ENCODE measurements around the gene ASCC3. TPM values are rescaled to one million over a fixed set of nuclear protein-coding genes. Genes with fewer than 3 reads are reported as not detected.

Gene ASCC3
- 41.6 and 42.0 TPM in 2 replicates for total RNA-seq
- long read RNA-seq, partial matches to known transcripts = 60 of 75 reads
- long read RNA-seq, other reads (novel, unspliced or antisense) = 12 of 75 reads

GRCh38 chr6:100880853-100881706 lies at the start of gene ASCC3:
Gene ASCC3, minus strand, starts transcription at chr6:100881329. Its CDS starts 13,332 bp downstream, at chr6:100867997.
- Mint-ChIP-seq H3K4me1 (ENCODE audit: unreplicated experiment) (peaks cover 33% of the 10 kb centered on the region), H3K27ac (ENCODE audit: unreplicated experiment) (peak within 1 kb of the TSS; percentile 99), H3K9me3 (ENCODE audit: unreplicated experiment) (no peaks in the 10 kb centered on the region), H3K36me3 (ENCODE audit: unreplicated experiment) (no peaks in the 10 kb centered on the region), H3K27me3 (ENCODE audit: unreplicated experiment) (no peaks in the 10 kb centered on the region), H3K4me3 (ENCODE audit: unreplicated experiment) (peak within 1 kb of the TSS; percentile 100)
- DNase-seq (ENCODE audit: extremely low spot score, unreplicated experiment) = peak; percentile 97
- TF ChIP-seq CTCF (IDR thresholded peaks at IDR 0.05) = no peak

- DNase-seq (ENCODE audit: extremely low spot score, unreplicated experiment) = no peak
These were observed 44.6 kb upstream of the ASCC3 start for GRCh38 chr6:100925749-100926148.

GRCh38 chr6:100924534-100925227 lies 43.6 kb upstream of the ASCC3 start:
- Mint-ChIP-seq H3K9me3 (ENCODE audit: unreplicated experiment) (no peaks in the 10 kb centered on the region), H3K4me3 (ENCODE audit: unreplicated experiment) (no peak overlapping the region), H3K27ac (ENCODE audit: unreplicated experiment) (no peak overlapping the region), H3K4me1 (ENCODE audit: unreplicated experiment) (no peaks in the 10 kb centered on the region), H3K36me3 (ENCODE audit: unreplicated experiment) (no peaks in the 10 kb centered on the region), H3K27me3 (ENCODE audit: unreplicated experiment) (peaks cover 3% of the 10 kb centered on the region)
- no peak for TF ChIP-seq CTCF (IDR thresholded peaks at IDR 0.05)
- DNase-seq (ENCODE audit: extremely low spot score, unreplicated experiment) = no peak

More at GRCh38 chr6:100925749-100926148, 44.6 kb upstream of the ASCC3 start:
- H3K9me3 Mint-ChIP-seq (ENCODE audit: unreplicated experiment) = no peaks in the 10 kb centered on the region
- no peaks in the 10 kb centered on the region for H3K4me1 Mint-ChIP-seq (ENCODE audit: unreplicated experiment)
- no peaks in the 10 kb centered on the region for H3K36me3 Mint-ChIP-seq (ENCODE audit: unreplicated experiment)
- no peak overlapping the region for H3K27ac Mint-ChIP-seq (ENCODE audit: unreplicated experiment)
- no peak for TF ChIP-seq CTCF (IDR thresholded peaks at IDR 0.05)
- H3K27me3 Mint-ChIP-seq (ENCODE audit: unreplicated experiment) = peaks cover 2% of the 10 kb centered on the region
- H3K4me3 Mint-ChIP-seq (ENCODE audit: unreplicated experiment) = no peak overlapping the region

- no peak overlapping the region for H3K27ac Mint-ChIP-seq (ENCODE audit: unreplicated experiment)
- no peaks in the 10 kb centered on the region for H3K9me3 Mint-ChIP-seq (ENCODE audit: unreplicated experiment)
- peaks cover 3% of the 10 kb centered on the region for H3K27me3 Mint-ChIP-seq (ENCODE audit: unreplicated experiment)
- DNase-seq (ENCODE audit: extremely low spot score, unreplicated experiment) = no peak
- no peak overlapping the region for H3K4me3 Mint-ChIP-seq (ENCODE audit: unreplicated experiment)
- TF ChIP-seq CTCF (IDR thresholded peaks at IDR 0.05) = no peak
- no peaks in the 10 kb centered on the region for H3K36me3 Mint-ChIP-seq (ENCODE audit: unreplicated experiment)
- H3K4me1 Mint-ChIP-seq (ENCODE audit: unreplicated experiment) = no peaks in the 10 kb centered on the region
These were observed 42.5 kb upstream of the ASCC3 start for GRCh38 chr6:100923481-100924165.
